Measurements from ENCODE around the gene HTR1B.

Gene HTR1B

GRCh38 chr6:77463308-77463860 lies at the start of gene HTR1B:
Gene HTR1B (minus strand): TSS chr6:77463491. CDS start chr6:77463403, 88 bp downstream.
- in situ Hi-C loops (cut with HindIII; ENCODE audit: low sequenced_read_pairs) = no loop called here
- no peak for TF ChIP-seq CTCF (IDR thresholded peaks at IDR 0.05; ENCODE audit: low read depth, low read length, missing control alignments)
- DNase-seq (ENCODE audit: low read depth) = no peak
- peak within 1 kb of the TSS; percentile 52 for H3K4me3 ChIP-seq (ENCODE audit: low read depth, low read length)

- no peak for DNase-seq (ENCODE audit: low read depth)
- in situ Hi-C loops (cut with HindIII; ENCODE audit: low sequenced_read_pairs) = no loop called here
- TF ChIP-seq CTCF (IDR thresholded peaks at IDR 0.05; ENCODE audit: low read depth, low read length, missing control alignments) = no peak
- no peak overlapping the region for H3K4me3 ChIP-seq (ENCODE audit: low read depth, low read length)
Observed at GRCh38 chr6:77512554-77512953, 49.3 kb upstream of the HTR1B start.

GRCh38 chr6:77511860-77512259 lies 48.6 kb upstream of the HTR1B start:
- in situ Hi-C loops (cut with HindIII; ENCODE audit: low sequenced_read_pairs) = no loop called here
- H3K4me3 ChIP-seq (ENCODE audit: low read depth, low read length) = no peak overlapping the region
- no peak for DNase-seq (ENCODE audit: low read depth)
- no peak for TF ChIP-seq CTCF (IDR thresholded peaks at IDR 0.05; ENCODE audit: low read depth, low read length, missing control alignments)

GRCh38 chr6:77502981-77503380 lies 39.7 kb upstream of the HTR1B start:
- TF ChIP-seq CTCF (IDR thresholded peaks at IDR 0.05; ENCODE audit: low read depth, low read length, missing control alignments) = no peak
- in situ Hi-C loops (cut with HindIII; ENCODE audit: low sequenced_read_pairs) = no loop called here
- no peak overlapping the region for H3K4me3 ChIP-seq (ENCODE audit: low read depth, low read length)
- DNase-seq (ENCODE audit: low read depth) = no peak

GRCh38 chr6:77492530-77492929 lies 29.2 kb upstream of the HTR1B start:
- TF ChIP-seq CTCF (IDR thresholded peaks at IDR 0.05; ENCODE audit: low read depth, low read length, missing control alignments) = no peak
- in situ Hi-C loops (cut with HindIII; ENCODE audit: low sequenced_read_pairs) = no loop called here
- no peak overlapping the region for H3K4me3 ChIP-seq (ENCODE audit: low read depth, low read length)
- DNase-seq (ENCODE audit: low read depth) = no peak

- no peak for DNase-seq (ENCODE audit: low read depth)
- in situ Hi-C loops (cut with HindIII; ENCODE audit: low sequenced_read_pairs) = no loop called here
- no peak overlapping the region for H3K4me3 ChIP-seq (ENCODE audit: low read depth, low read length)
- no peak for TF ChIP-seq CTCF (IDR thresholded peaks at IDR 0.05; ENCODE audit: low read depth, low read length, missing control alignments)
Observed at GRCh38 chr6:77487808-77488425, 24.6 kb upstream of the HTR1B start.

All from astrocyte of the cerebellum (primary cell).